Fibroblast of villous mesenchyme (primary cell): ENCODE measurements around the gene ZNRF3. TPM values are rescaled to one million over a fixed set of nuclear protein-coding genes. Genes with fewer than 3 reads are reported as not detected.

Experiments
- DNase-seq: peaks from one replicate; pipeline ENCODE4 v3.0.0-alpha.2; 2010; ENCODE audit warnings: low read depth
- H3K4me3 ChIP-seq: 2 replicates; pipeline ENCODE4 v1.5.1; 2011; ENCODE audit warnings: low read depth, mild to moderate bottlenecking, low read length
- total RNA-seq: library from RNA; depleted of rRNA; stranded (reverse); fragments of >200 nt; gene quantifications from 2 replicates; pipeline ENCODE4 v1.2.3, GENCODE V29; 2012
- TF ChIP-seq, protein P1 (sequence below): IDR thresholded peaks from 2 replicates; pipeline ENCODE4 v1.5.1; 2012; ENCODE audit warnings: low read depth, mild to moderate bottlenecking, low read length; ENCODE audit not compliant: insufficient read depth

ZNRF3 gene
- total RNA-seq, 1 donor = 1.7 TPM

DNA sequence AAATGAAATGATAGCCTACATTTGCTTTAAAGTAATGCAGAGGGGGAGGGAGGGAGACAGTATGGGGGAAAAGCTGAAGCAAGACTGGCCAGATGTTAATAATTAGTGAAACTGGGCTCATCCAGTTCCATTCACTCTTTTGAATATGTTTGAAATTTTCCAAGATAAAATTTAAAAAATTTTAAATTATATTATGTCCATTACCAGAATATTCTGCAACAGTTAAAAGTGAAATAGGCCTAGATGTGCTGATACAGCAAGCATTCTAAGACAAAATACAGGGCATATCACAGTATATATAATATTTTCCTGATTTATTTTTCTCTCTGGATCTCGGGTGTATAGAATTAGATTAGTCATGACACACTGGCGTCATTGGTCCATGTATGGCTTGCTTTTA, 13.6 kb upstream of the ZNRF3 start:
- no peak for DNase-seq
- TF ChIP-seq, protein P1, sequence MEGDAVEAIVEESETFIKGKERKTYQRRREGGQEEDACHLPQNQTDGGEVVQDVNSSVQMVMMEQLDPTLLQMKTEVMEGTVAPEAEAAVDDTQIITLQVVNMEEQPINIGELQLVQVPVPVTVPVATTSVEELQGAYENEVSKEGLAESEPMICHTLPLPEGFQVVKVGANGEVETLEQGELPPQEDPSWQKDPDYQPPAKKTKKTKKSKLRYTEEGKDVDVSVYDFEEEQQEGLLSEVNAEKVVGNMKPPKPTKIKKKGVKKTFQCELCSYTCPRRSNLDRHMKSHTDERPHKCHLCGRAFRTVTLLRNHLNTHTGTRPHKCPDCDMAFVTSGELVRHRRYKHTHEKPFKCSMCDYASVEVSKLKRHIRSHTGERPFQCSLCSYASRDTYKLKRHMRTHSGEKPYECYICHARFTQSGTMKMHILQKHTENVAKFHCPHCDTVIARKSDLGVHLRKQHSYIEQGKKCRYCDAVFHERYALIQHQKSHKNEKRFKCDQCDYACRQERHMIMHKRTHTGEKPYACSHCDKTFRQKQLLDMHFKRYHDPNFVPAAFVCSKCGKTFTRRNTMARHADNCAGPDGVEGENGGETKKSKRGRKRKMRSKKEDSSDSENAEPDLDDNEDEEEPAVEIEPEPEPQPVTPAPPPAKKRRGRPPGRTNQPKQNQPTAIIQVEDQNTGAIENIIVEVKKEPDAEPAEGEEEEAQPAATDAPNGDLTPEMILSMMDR = no peak
- no peak overlapping the region for H3K4me3 ChIP-seq

DNA sequence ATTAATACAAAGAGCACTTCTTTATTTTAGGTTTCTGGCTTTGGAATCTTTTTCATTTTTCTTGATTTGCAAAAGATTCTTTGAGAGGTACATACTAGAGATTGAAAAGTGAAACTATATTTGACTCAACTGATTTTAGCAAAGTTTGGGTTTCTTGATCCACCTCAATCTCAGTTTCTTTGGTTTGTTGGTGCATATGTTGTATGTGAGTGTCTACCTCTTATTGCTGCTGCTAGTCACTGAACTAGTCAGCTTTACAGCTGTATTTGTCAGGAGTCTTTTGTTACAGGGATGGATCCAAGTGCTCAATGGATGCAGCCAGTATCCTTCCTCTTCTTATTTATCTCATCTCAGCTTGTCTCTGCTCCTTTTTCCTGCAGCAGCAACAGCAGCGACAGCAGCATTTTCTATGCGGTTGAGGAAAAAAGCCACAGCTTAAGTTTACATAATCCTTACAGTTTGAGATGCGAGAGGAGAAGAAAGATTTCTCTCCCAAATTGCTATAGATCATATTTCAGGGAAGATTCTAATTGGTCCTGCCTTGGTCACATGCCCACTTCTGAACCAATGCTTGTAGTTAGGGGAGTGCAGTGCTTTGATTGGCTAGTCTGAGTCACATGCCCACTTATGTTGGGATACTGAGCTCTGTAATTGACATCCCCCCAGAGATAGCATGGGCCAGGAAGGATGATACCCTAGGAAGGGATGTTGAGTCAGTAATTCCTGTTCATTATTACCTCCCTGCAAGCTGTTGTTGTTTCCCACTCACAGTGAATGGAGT, 10.0 kb upstream of the ZNRF3 start:
- H3K4me3 ChIP-seq = no peak overlapping the region
- no peak for DNase-seq
- TF ChIP-seq, protein P1 = no peak

DNA sequence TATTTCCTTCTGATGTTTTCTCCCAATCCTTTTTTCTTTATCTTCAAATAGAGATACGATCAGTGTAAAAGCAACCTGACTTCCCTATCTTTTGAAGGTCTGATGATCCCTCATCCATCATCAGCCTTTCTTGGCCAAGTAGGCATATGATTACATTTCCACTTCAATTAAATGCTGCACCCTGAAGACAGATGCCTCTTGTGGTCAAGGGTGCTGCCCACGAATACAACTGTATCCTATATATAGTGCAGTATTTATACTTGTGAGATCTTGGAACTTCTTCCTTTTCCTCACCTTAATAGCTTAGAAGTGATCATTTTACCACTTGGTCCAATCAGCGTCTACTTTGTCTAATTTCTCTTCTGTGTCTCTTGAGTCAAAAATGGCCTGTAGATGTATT, 9.3 kb upstream of the ZNRF3 start:
- no peak overlapping the region for H3K4me3 ChIP-seq
- TF ChIP-seq, protein P1 = no peak
- no peak for DNase-seq

DNA sequence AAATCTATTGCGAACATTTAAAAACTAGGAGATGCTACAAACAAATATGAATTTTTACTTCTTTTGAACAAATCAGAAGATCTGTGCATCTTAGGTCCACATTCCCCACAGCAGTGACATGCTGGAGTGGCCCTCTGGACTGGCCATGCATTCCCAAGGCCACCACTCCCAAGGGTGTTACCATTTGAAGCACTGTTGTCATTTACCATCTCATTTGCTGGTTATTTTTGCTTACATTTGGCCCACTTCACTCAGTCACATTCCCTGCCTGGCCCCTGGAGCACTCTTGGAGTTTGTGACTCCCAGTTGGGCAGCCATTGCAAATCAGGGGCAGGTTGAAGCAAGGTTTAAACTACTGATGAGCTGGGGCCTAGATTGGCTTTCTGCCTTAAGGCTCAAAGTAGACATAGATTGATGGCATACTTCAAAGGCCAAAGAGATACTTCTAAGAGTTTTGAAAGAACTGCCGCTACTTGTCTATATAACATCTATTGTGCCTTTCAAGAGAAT, 8.5 kb upstream of the ZNRF3 start:
- DNase-seq = no peak
- TF ChIP-seq, protein P1 = no peak
- no peak overlapping the region for H3K4me3 ChIP-seq

DNA sequence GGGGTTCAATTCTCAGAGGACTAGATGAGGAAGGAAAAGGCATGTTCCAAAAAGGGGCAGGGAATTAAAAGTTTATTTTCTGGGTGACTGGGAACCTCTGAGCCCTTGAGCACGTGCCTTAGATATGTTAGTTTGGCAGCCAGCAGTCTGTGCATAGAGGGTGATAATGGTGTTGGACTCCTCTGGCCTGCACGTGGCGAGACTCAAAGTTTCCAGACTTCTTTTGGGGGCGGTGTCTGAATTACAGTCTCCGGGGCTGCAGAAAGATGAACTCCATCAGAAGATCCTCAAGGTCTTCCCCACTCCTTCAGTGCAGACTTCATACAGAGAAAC, 861 bp upstream of the ZNRF3 start:
- DNase-seq = peak; percentile 25
- TF ChIP-seq, protein P1 = no peak
- peak overlapping the region; percentile 76 for H3K4me3 ChIP-seq

DNA sequence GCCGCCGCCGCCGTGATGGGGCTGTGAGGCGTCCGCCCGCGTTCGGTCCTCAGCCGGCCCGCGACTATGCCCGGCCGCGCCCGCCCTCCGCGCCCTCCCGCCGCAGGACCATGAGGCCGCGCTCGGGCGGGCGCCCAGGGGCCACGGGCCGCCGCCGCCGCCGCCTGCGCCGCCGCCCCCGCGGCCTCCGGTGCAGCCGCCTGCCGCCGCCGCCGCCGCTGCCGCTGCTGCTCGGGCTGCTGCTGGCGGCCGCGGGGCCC, 215 bp downstream of the ZNRF3 start:
- TF ChIP-seq, protein P1 = no peak
- DNase-seq = no peak

DNA sequence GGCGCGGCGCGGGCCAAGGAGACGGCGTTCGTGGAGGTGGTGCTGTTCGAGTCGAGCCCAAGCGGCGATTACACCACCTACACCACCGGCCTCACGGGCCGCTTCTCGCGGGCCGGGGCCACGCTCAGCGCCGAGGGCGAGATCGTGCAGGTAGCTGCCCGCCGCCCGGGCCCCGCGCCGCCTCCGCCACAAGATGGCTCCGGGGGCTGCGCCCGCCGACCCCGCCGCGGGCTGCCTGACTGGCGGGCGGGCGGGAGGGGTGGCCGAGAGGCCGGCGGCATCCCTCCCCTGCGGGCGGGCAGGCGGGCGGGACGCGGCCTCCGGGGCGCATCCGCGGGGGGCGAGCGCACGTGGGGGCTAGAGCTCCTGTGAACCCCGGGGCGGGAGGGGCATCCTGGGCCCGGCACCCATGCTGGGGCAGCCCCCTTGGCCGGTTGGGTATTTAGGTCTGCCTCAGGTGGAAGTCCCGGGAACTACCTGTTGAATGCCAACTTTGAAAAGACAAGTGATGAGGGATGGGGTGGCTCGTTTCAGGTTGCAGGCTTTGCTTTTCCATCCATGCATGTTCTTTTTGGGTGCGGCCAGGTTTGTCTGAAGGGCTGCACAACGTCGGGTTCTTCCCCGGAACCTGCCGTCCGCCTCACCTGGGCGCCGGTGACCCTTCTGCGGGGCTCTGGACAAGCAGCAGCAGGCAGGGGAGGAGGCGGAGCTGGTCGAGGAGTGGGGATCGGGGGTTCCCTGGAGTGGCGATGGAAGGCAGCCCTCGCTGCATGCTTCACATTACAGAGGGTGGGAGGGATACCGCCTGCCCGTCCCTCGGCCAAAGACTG, 760 bp downstream of the ZNRF3 start:
- DNase-seq = peak; percentile 59
- peak overlapping the region; percentile 63 for H3K4me3 ChIP-seq
- TF ChIP-seq, protein P1 = no peak

More for the DNA sequence above, 215 bp downstream of the ZNRF3 start:
- peak overlapping the region; percentile 63 for H3K4me3 ChIP-seq
